Upper lobe of left lung (tissue), 6 donors: ENCODE results near the gene FAM236D. TPM values are rescaled to one million over a fixed set of nuclear protein-coding genes. Genes with fewer than 3 reads are reported as not detected.
"Not testable (repeated sequence)": the region's sequence is repeated elsewhere in the genome, so short reads cannot be mapped to it uniquely, and the experiment has no call there.

ENCODE experiments used
- ATAC-seq, 2 donors: fragments of 200-7000 bp; cut with Tn5 transposase; one replicate each; pipeline ENCODE4 v1.9.1; 2022; ENCODE audit warnings: mild to moderate bottlenecking in 2 of 2, moderate library complexity in 2 of 2; ENCODE audit not compliant: low FRiP score in 2 of 2
- DNase-seq, 2 donors: peaks; one replicate each; pipeline ENCODE4 v3.0.0-alpha.2; 2019 to 2020
- H3K27ac ChIP-seq, 4 donors: fragments of 200-600 bp; sonication (generic); one replicate each; pipeline ENCODE4 v1.5.1; 2016 to 2019
- H3K27me3 ChIP-seq, 4 donors: fragments of 200-600 bp; sonication (generic); one replicate each; pipeline ENCODE4 v1.5.1; 2017 to 2019
- H3K36me3 ChIP-seq, 4 donors: fragments of 200-600 bp; sonication (generic); one replicate each; pipeline ENCODE4 v1.5.1; 2016 to 2019
- H3K4me1 ChIP-seq, 4 donors: fragments of 200-600 bp; sonication (generic); one replicate each; pipeline ENCODE4 v1.5.1; 2018 to 2019
- H3K4me3 ChIP-seq, 4 donors: fragments of 200-600 bp; sonication (generic); one replicate each; pipeline ENCODE4 v1.5.1; 2017 to 2019; ENCODE audit warnings: mild to moderate bottlenecking in 2 of 4, moderate library complexity in 1 of 4
- H3K9me3 ChIP-seq, 4 donors: fragments of 200-600 bp; sonication (generic); one replicate each; pipeline ENCODE4 v1.5.1; 2018 to 2019
- WGBS, 2 donors: methylation state at CpG; one replicate each; pipeline ENCODE4 v1.1.5; 2017 to 2018; 5-methylcytosine and 5-hydroxymethylcytosine counted together
- total RNA-seq, 6 donors: library from RNA; depleted of rRNA in 4 of 6; stranded (reverse); fragments of >200 nt in 4 of 6; gene quantifications; one replicate each; pipeline versions ENCODE4 v1.1.0 to v1.2.1, GENCODE V29; 2016 to 2021
- donor health status: DM: no; HTN: no; CAD: no; lungs with moderate emphysema.
- donor health status: DM: no; HTN: yes; CAD: no; lungs with severe emphysema.

The FAM236D gene
- total RNA-seq = not detected

GRCh38 chrX:72808110-72808509, at the start of gene FAM236D:
FAM236D (minus strand) TSS chrX:72808210; CDS start chrX:72808110, 100 bp downstream.
- not testable (repeated sequence) for H3K4me3 ChIP-seq, H3K27ac ChIP-seq, ATAC-seq, DNase-seq, H3K27me3 ChIP-seq, H3K9me3 ChIP-seq, H3K36me3 ChIP-seq, H3K4me1 ChIP-seq
- WGBS, 2 donors = no CpG with 5 or more reads among the region's 13 CpGs

- no CpG with 5 or more reads among the region's 2 CpGs for WGBS, 2 donors
- not testable (repeated sequence) for H3K27ac ChIP-seq, H3K4me3 ChIP-seq, H3K9me3 ChIP-seq, H3K27me3 ChIP-seq, DNase-seq, H3K4me1 ChIP-seq, H3K36me3 ChIP-seq, ATAC-seq
These were observed 29.5 kb upstream of the FAM236D start for GRCh38 chrX:72837532-72837931.

GRCh38 chrX:72830701-72831100, 22.7 kb upstream of the FAM236D start:
- not testable (repeated sequence) for DNase-seq

GRCh38 chrX:72790390-72790789, 17.6 kb downstream of the FAM236D start:
- H3K27me3 ChIP-seq, H3K4me3 ChIP-seq, DNase-seq, ATAC-seq, H3K27ac ChIP-seq, H3K36me3 ChIP-seq, H3K9me3 ChIP-seq, H3K4me1 ChIP-seq: not testable (repeated sequence)
- WGBS, 2 donors = 83% methylated on average over 2 of the region's 3 CpGs; no CpG with 5 or more reads in 1 of the 2 donors

More at GRCh38 chrX:72830701-72831100, 22.7 kb upstream of the FAM236D start:
- no CpG with 5 or more reads among the region's 13 CpGs for WGBS, 2 donors
- not testable (repeated sequence) for H3K4me1 ChIP-seq, H3K9me3 ChIP-seq, ATAC-seq, H3K27ac ChIP-seq, H3K4me3 ChIP-seq, H3K36me3 ChIP-seq, H3K27me3 ChIP-seq

- H3K4me3 ChIP-seq, ATAC-seq, H3K27me3 ChIP-seq, H3K36me3 ChIP-seq, H3K4me1 ChIP-seq, DNase-seq, H3K9me3 ChIP-seq, H3K27ac ChIP-seq: not testable (repeated sequence)
- no CpG with 5 or more reads among the region's 1 CpG for WGBS, 2 donors
These were observed 19.9 kb downstream of the FAM236D start for GRCh38 chrX:72788142-72788541.

GRCh38 chrX:72783964-72784363, 24.0 kb downstream of the FAM236D start:
- not testable (repeated sequence) for DNase-seq, H3K9me3 ChIP-seq, H3K4me3 ChIP-seq, H3K4me1 ChIP-seq, H3K27ac ChIP-seq, H3K36me3 ChIP-seq, ATAC-seq, H3K27me3 ChIP-seq
- no CpG with 5 or more reads among the region's 6 CpGs for WGBS, 2 donors

GRCh38 chrX:72783365-72783936, 24.6 kb downstream of the FAM236D start:
- not testable (repeated sequence) for DNase-seq, H3K27me3 ChIP-seq, ATAC-seq, H3K36me3 ChIP-seq, H3K27ac ChIP-seq, H3K4me1 ChIP-seq, H3K4me3 ChIP-seq, H3K9me3 ChIP-seq
- no CpG with 5 or more reads among the region's 8 CpGs for WGBS, 2 donors

- DNase-seq, H3K36me3 ChIP-seq, H3K4me3 ChIP-seq, ATAC-seq, H3K4me1 ChIP-seq, H3K27ac ChIP-seq, H3K9me3 ChIP-seq, H3K27me3 ChIP-seq: not testable (repeated sequence)
- WGBS, 2 donors = no CpG with 5 or more reads among the region's 15 CpGs
These were observed 25.4 kb downstream of the FAM236D start, which contains the start of gene FAM236B for GRCh38 chrX:72782560-72782959. FAM236B (minus strand) TSS chrX:72782660; CDS start chrX:72782560, 100 bp downstream.

GRCh38 chrX:72778146-72778545, 29.9 kb downstream of the FAM236D start:
- H3K9me3 ChIP-seq, H3K27ac ChIP-seq, ATAC-seq, H3K4me3 ChIP-seq, DNase-seq, H3K27me3 ChIP-seq, H3K36me3 ChIP-seq, H3K4me1 ChIP-seq: not testable (repeated sequence)
- no CpG with 5 or more reads among the region's 6 CpGs for WGBS, 2 donors

- H3K27me3 ChIP-seq, DNase-seq, H3K9me3 ChIP-seq, H3K36me3 ChIP-seq, H3K4me1 ChIP-seq, ATAC-seq, H3K27ac ChIP-seq, H3K4me3 ChIP-seq: not testable (repeated sequence)
- no CpG with 5 or more reads among the region's 15 CpGs for WGBS, 2 donors
These were observed 30.6 kb downstream of the FAM236D start for GRCh38 chrX:72777467-72777790.

- H3K9me3 ChIP-seq, H3K36me3 ChIP-seq, H3K27ac ChIP-seq, H3K27me3 ChIP-seq, DNase-seq, H3K4me1 ChIP-seq, H3K4me3 ChIP-seq: not testable (repeated sequence)
- no CpG with 5 or more reads among the region's 44 CpGs for WGBS, 2 donors
- peak; percentile 63 to 75 for ATAC-seq
These were observed 31.1 kb downstream of the FAM236D start, which contains the start of gene DMRTC1B for GRCh38 chrX:72776653-72777466. DMRTC1B (plus strand) TSS chrX:72776890; CDS start chrX:72845136, 68,246 bp downstream.

GRCh38 chrX:72760454-72760853, 47.6 kb downstream of the FAM236D start:
- not testable (repeated sequence) for H3K4me1 ChIP-seq, H3K4me3 ChIP-seq, ATAC-seq, H3K27me3 ChIP-seq, H3K36me3 ChIP-seq, H3K27ac ChIP-seq, H3K9me3 ChIP-seq, DNase-seq
- no CpG with 5 or more reads among the region's 9 CpGs for WGBS, 2 donors
